Esophagus muscularis mucosa (tissue), 4 donors: ENCODE results near the gene OR13C2. TPM values are rescaled to one million over a fixed set of nuclear protein-coding genes. Genes with fewer than 3 reads are reported as not detected.

Experiments used
- DNase-seq: peaks from one replicate; pipeline ENCODE4 v3.0.0-alpha.2; 2017; ENCODE audit errors: extremely low spot score
- H3K27ac ChIP-seq, 4 donors: fragments of 200-600 bp; sonication (generic); replicated peaks in 1 of 4; 1 replicate in 3 of 4; 2 replicates in 1 of 4; pipeline ENCODE4 v1.5.1; 2016 to 2019; ENCODE audit warnings: mild to moderate bottlenecking in 1 of 4
- H3K27me3 ChIP-seq, 4 donors: fragments of 200-600 bp; sonication (generic); one replicate each; pipeline versions ENCODE4 v1.5.1 to v1.6.0; 2016 to 2019
- H3K36me3 ChIP-seq, 4 donors: fragments of 200-600 bp; sonication (generic); one replicate each; pipeline ENCODE4 v1.5.1; 2016 to 2019
- H3K4me1 ChIP-seq, 4 donors: fragments of 200-600 bp; sonication (generic); one replicate each; pipeline ENCODE4 v1.5.1; 2016 to 2019
- H3K4me3 ChIP-seq, 4 donors: fragments of 200-600 bp; sonication (generic); 1 replicate in 2 of 4; 2 replicates in 2 of 4; pipeline ENCODE4 v1.5.1; 2016 to 2019; ENCODE audit warnings: mild to moderate bottlenecking in 4 of 4, moderate library complexity in 1 of 4
- H3K9me3 ChIP-seq, 4 donors: fragments of 200-600 bp; sonication (generic); 1 replicate in 3 of 4; 2 replicates in 1 of 4; pipeline ENCODE4 v1.5.1; 2016 to 2019
- EP300 ChIP-seq: sonication (generic); formaldehyde crosslinking; IDR thresholded peaks from one replicate; pipeline ENCODE4 v1.6.1; 2017; ENCODE audit warnings: antibody characterized with exemption
- POLR2A ChIP-seq: fragments of 450-650 bp; IDR thresholded peaks from one replicate; pipeline ENCODE4 v1.6.1; 2017; ENCODE audit warnings: antibody characterized with exemption, moderate library complexity, mild to moderate bottlenecking, low read depth
- POLR2AphosphoS5 ChIP-seq, 2 donors: sonication (generic); formaldehyde crosslinking; IDR thresholded peaks; one replicate each; pipeline ENCODE4 v1.6.1; 2017; ENCODE audit warnings: antibody characterized with exemption in 2 of 2
- WGBS: methylation state at CpG from one replicate; pipeline ENCODE4 v1.1.5; 2018; 5-methylcytosine and 5-hydroxymethylcytosine counted together
- intact Hi-C: fragments of 100-400 bp; cut with DNase I; formaldehyde crosslinking; loops from one replicate; pipeline ENCODE4 v1.15.1; 2023
- total RNA-seq, 4 donors: library from RNA; depleted of rRNA; stranded (reverse); fragments of >200 nt; gene quantifications; one replicate each; pipeline versions ENCODE4 v1.1.0 to v1.2.1, GENCODE V29; 2016
- TF ChIP-seq, protein P1 (sequence below), 3 experiments: fragments of 200-600 bp in 2 of 3; fragments of 450-650 bp in 1 of 3; sonication (generic) in 2 of 3; IDR thresholded peaks; one replicate each; pipeline ENCODE4 v1.5.1; 2017 to 2019; ENCODE audit warnings: antibody characterized with exemption in 3 of 3, mild to moderate bottlenecking in 2 of 3, moderate library complexity in 1 of 3

Gene OR13C2
- total RNA-seq, 4 donors from 2014 or later: 0.34 TPM; not detected in 3

DNA sequence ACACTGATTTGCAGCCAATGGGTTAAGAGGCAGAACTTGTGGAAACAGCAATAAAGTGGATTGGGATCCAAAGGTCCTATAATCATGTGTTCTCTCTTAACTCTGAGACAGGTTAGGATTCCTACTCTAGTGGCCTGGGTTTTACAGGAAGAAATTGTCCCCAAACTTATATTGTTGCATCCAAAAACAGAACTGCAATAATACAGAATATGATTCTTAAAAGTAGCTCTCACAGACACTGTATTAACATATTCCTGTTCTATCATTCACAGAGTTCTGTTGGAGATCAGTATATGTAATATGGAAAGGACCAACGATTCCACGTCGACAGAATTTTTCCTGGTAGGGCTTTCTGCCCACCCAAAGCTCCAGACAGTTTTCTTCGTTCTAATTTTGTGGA, 36.6 kb downstream of the OR13C2 start, which contains the start of gene OR13C8:
Gene OR13C8, plus strand, starts transcription at position 301 of the 400 bp plus-strand sequence. Its CDS starts 0 bp downstream, at position 301.
- no peaks in the 10 kb centered on the region for H3K27me3 ChIP-seq
- DNase-seq: no peak
- H3K27ac ChIP-seq: no peak within 1 kb of the TSS
- TF ChIP-seq POLR2AphosphoS5 (IDR thresholded peaks at IDR 0.05) (no peak), POLR2A (no peak), EP300 (no peak)
- TF ChIP-seq, protein P1, sequence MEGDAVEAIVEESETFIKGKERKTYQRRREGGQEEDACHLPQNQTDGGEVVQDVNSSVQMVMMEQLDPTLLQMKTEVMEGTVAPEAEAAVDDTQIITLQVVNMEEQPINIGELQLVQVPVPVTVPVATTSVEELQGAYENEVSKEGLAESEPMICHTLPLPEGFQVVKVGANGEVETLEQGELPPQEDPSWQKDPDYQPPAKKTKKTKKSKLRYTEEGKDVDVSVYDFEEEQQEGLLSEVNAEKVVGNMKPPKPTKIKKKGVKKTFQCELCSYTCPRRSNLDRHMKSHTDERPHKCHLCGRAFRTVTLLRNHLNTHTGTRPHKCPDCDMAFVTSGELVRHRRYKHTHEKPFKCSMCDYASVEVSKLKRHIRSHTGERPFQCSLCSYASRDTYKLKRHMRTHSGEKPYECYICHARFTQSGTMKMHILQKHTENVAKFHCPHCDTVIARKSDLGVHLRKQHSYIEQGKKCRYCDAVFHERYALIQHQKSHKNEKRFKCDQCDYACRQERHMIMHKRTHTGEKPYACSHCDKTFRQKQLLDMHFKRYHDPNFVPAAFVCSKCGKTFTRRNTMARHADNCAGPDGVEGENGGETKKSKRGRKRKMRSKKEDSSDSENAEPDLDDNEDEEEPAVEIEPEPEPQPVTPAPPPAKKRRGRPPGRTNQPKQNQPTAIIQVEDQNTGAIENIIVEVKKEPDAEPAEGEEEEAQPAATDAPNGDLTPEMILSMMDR (IDR thresholded peaks at IDR 0.05): no peak
- H3K4me1 ChIP-seq: no peaks in the 10 kb centered on the region
- intact Hi-C loops: no loop called here
- H3K9me3 ChIP-seq: peaks cover 0 to 15% (median 10%) of the 10 kb centered on the region in 4 donors
- no peak within 1 kb of the TSS for H3K4me3 ChIP-seq
- WGBS: 94% methylated on average over 4 of the region's 4 CpGs
- H3K36me3 ChIP-seq: no peaks in the 10 kb centered on the region

DNA sequence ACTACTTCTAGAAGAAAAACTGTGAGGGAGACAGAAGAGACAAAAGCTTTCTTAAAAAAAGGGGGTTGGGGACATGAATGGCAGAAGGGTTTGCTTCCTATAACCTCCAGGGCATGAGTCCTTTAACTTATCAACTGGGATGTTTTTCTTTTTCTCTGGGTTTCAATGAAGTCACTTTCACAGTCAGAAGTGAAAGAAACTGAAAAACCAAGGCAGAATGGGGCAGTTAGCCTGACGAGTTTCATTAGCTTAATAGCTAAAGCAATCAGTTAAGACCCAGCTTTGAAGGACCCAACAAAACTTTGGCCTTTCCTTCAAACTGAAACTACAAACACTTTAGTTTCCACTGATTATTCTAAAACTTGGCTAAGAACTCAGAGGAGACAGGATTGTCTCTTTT, 41.1 kb downstream of the OR13C2 start:
- peaks cover 0 to 4% (median 0%) of the 10 kb centered on the region in 4 donors for H3K9me3 ChIP-seq
- H3K36me3 ChIP-seq: no peaks in the 10 kb centered on the region
- H3K4me3 ChIP-seq: no peak overlapping the region
- no peak overlapping the region for H3K27ac ChIP-seq
- no peaks in the 10 kb centered on the region for H3K27me3 ChIP-seq
- TF ChIP-seq POLR2AphosphoS5 (IDR thresholded peaks at IDR 0.05) (no peak), EP300 (no peak), POLR2A (no peak)
- TF ChIP-seq, protein P1 (IDR thresholded peaks at IDR 0.05): no peak
- no peaks in the 10 kb centered on the region for H3K4me1 ChIP-seq
- intact Hi-C loops: no loop called here
- 48% methylated on average over 1 of the region's 1 CpG for WGBS
- DNase-seq: no peak

DNA sequence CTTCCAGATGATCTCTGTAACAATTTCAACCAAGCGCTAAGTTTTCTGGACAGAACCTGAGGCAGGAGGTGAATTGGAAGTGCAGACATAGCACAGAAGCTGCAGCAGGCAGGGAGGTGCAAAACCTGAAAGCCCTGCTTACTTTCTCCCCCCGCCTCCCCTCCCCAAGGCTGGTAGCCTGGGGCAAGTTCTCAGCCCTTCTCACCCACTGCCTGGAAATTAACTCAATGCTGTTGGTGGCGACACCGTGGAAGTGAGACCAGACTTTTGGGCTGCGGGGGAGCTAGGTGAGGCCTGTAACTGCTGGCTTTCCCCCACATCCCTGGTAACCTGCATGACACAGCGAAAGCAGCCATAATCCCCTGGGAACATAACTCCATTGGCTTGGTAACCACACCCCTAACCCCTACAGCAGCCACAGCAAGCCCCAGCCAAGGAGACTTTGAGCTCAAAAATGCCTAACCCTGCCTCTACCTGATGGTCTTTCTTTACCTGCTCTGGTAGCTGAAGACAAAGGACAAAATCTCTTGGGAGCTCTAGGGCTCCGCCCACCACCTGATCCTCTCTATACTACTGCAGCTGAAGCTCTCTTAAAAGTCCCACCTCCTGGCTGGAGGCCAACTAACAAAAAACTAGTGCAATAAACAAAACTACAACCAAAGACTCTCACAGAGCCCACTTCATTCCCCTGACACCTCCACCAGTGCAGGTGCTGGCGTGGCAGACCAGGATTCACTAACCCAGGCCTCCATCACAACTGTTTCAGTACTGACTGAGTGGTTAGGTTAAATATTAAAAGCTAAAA, 48.4 kb downstream of the OR13C2 start:
- H3K4me3 ChIP-seq: no peak overlapping the region
- H3K27ac ChIP-seq: no peak overlapping the region
- no peak for TF ChIP-seq POLR2A
- TF ChIP-seq POLR2AphosphoS5 (IDR thresholded peaks at IDR 0.05): no peak
- TF ChIP-seq, protein P1 (IDR thresholded peaks at IDR 0.05): no peak
- TF ChIP-seq EP300: no peak
- no peaks in the 10 kb centered on the region for H3K36me3 ChIP-seq
- no peaks in the 10 kb centered on the region for H3K4me1 ChIP-seq
- peaks cover 0 to 7% (median 3%) of the 10 kb centered on the region in 4 donors for H3K9me3 ChIP-seq
- no peaks in the 10 kb centered on the region for H3K27me3 ChIP-seq
- intact Hi-C loops: no loop called here
- no peak for DNase-seq
- WGBS: 81% methylated on average over 4 of the region's 8 CpGs

DNA sequence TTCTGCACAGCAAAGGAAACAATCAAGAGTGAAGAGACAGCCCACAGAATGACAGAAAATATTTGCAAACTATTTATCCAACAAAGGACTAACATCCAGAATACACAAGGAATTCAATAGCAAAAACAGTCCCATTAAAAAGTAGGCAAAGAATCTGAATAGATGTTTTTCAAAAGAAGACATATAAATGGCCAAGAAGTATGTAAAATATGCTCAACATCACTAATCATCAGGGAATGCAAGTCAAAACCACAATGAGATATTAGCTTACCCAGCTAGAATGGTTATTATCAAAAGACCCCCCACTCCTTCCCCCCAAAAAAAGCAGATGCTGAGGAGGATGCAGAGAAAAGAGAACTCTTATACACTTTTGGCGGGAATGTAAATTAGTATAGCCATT, 49.9 kb downstream of the OR13C2 start:
- H3K4me1 ChIP-seq: no peaks in the 10 kb centered on the region
- no peak overlapping the region for H3K4me3 ChIP-seq
- no peak for DNase-seq
- TF ChIP-seq, protein P1 (IDR thresholded peaks at IDR 0.05): no peak
- TF ChIP-seq POLR2AphosphoS5 (IDR thresholded peaks at IDR 0.05) (no peak), POLR2A (no peak)
- H3K27ac ChIP-seq: no peak overlapping the region
- intact Hi-C loops: no loop called here
- peaks cover 0 to 7% (median 3%) of the 10 kb centered on the region in 4 donors for H3K9me3 ChIP-seq
- H3K27me3 ChIP-seq: no peaks in the 10 kb centered on the region
- 95% methylated on average over 1 of the region's 1 CpG for WGBS
- H3K36me3 ChIP-seq: no peaks in the 10 kb centered on the region

Other genes starting within 250 kb of the OR13C2 start
- not detected for gene OR13F1, start 101.4 kb downstream of the OR13C2 start, total RNA-seq
- gene OR13C4, start 78.4 kb downstream of the OR13C2 start, total RNA-seq: not detected
- gene OR13C3, start 68.8 kb downstream of the OR13C2 start, total RNA-seq: not detected
- not detected for gene OR13C8, start 36.5 kb downstream of the OR13C2 start, total RNA-seq
- gene OR13C5, start 6.2 kb downstream of the OR13C2 start, total RNA-seq: not detected
- not detected for gene OR13C9, start 12.6 kb upstream of the OR13C2 start, total RNA-seq
- gene OR13D1, start 88.9 kb upstream of the OR13C2 start, total RNA-seq: not detected
- 10 to 100 TPM; 19.0 to 33.3 (median 29.7) TPM for gene NIPSNAP3A, start 142.1 kb upstream of the OR13C2 start, total RNA-seq
- 1 to 10 TPM in 3 of 4 donors, under 1 TPM in 1; 0.42 to 5.1 (median 2.9) TPM for gene NIPSNAP3B, start 158.5 kb upstream of the OR13C2 start, total RNA-seq